Right atrium auricular region (tissue), 2 donors: ENCODE results near the gene VAV3. TPM values are rescaled to one million over a fixed set of nuclear protein-coding genes. Genes with fewer than 3 reads are reported as not detected.

Experiments
- DNase-seq: peaks from one replicate; pipeline ENCODE4 v3.0.0-alpha.2; 2019; ENCODE audit warnings: low spot score
- H3K27ac ChIP-seq, 2 donors: fragments of 200-600 bp; sonication (generic); 1 replicate in 1 of 2; 2 replicates in 1 of 2; pipeline ENCODE4 v1.5.1; 2016 to 2019
- H3K27me3 ChIP-seq, 2 donors: fragments of 200-600 bp; sonication (generic); one replicate each; pipeline versions ENCODE4 v1.5.1 to v1.6.0; 2017 to 2019
- H3K36me3 ChIP-seq: fragments of 200-600 bp; sonication (generic); one replicate; pipeline ENCODE4 v1.5.1; 2016
- H3K4me1 ChIP-seq, 2 donors: fragments of 200-600 bp; sonication (generic); one replicate each; pipeline versions ENCODE4 v1.5.1 to v1.6.0; 2017 to 2019
- H3K4me3 ChIP-seq, 2 donors: fragments of 200-600 bp; sonication (generic); 1 replicate in 1 of 2; 2 replicates in 1 of 2; pipeline ENCODE4 v1.5.1; 2017 to 2019; ENCODE audit warnings: mild to moderate bottlenecking in 1 of 2, moderate library complexity in 1 of 2
- H3K9me3 ChIP-seq, 2 donors: fragments of 200-600 bp; sonication (generic); one replicate each; pipeline ENCODE4 v1.5.1; 2019
- CTCF ChIP-seq, 2 donors: fragments of 200-600 bp; sonication (generic); IDR thresholded peaks; one replicate each; pipeline ENCODE4 v1.5.1; 2019; ENCODE audit warnings: antibody characterized with exemption in 2 of 2
- total RNA-seq, 2 donors: library from RNA; depleted of rRNA; stranded (reverse); fragments of >200 nt; gene quantifications; one replicate each; pipeline ENCODE4 v1.1.0, GENCODE V29; 2016

VAV3 gene
- total RNA-seq, 2 donors from 2014 or later, result 2.0 to 2.8 TPM

GRCh38 chr1:107622535-107622934 is 342.4 kb downstream of the VAV3 start:
- Histone ChIP-seq H3K27me3 (no peaks in the 10 kb centered on the region), H3K36me3 (no peaks in the 10 kb centered on the region), H3K4me3 (no peak overlapping the region), H3K27ac (no peak overlapping the region), H3K4me1 (no peaks in the 10 kb centered on the region), H3K9me3 (no peaks in the 10 kb centered on the region)
- TF ChIP-seq CTCF (IDR thresholded peaks at IDR 0.05), result no peak
- no peak for DNase-seq

DNA sequence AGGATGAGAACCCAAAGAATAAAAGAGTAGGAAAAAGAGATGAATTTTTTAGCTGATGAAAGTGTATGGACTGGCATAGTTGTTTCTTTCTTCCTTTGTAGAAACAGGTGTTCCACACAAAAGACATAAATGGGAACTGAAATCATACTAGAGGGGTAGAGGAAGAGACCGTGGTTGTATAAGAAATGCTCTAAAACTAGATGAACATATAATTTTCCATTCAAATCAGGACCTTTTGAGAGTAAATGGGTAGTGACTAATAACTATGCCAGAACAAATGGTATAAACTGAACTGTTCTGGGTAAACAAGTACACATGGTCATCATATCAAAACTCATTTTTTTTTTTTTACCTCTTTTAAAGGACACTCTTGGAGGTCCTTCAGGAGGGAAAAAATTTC is 344.2 kb downstream of the VAV3 start:
- DNase-seq, result no peak
- no peaks in the 10 kb centered on the region for H3K36me3 ChIP-seq
- H3K4me1 ChIP-seq, result no peaks in the 10 kb centered on the region
- no peak overlapping the region for H3K4me3 ChIP-seq
- no peak overlapping the region for H3K27ac ChIP-seq
- no peak for TF ChIP-seq CTCF (IDR thresholded peaks at IDR 0.05)
- H3K27me3 ChIP-seq, result no peaks in the 10 kb centered on the region
- H3K9me3 ChIP-seq, result peaks cover 0 to 6% of the 10 kb centered on the region in 2 donors

GRCh38 chr1:107618539-107618938 is 346.4 kb downstream of the VAV3 start:
- Histone ChIP-seq H3K27me3 (no peaks in the 10 kb centered on the region), H3K27ac (no peak overlapping the region), H3K4me1 (no peaks in the 10 kb centered on the region), H3K4me3 (no peak overlapping the region), H3K36me3 (no peaks in the 10 kb centered on the region), H3K9me3 (peaks cover 0 to 7% of the 10 kb centered on the region in 2 donors)
- no peak for DNase-seq
- no peak for TF ChIP-seq CTCF (IDR thresholded peaks at IDR 0.05)

GRCh38 chr1:107617921-107618320 is 347.1 kb downstream of the VAV3 start:
- H3K4me3 ChIP-seq, result no peak overlapping the region
- H3K4me1 ChIP-seq, result no peaks in the 10 kb centered on the region
- peaks cover 0 to 7% of the 10 kb centered on the region in 2 donors for H3K9me3 ChIP-seq
- no peak for DNase-seq
- TF ChIP-seq CTCF (IDR thresholded peaks at IDR 0.05), result no peak
- no peak overlapping the region for H3K27ac ChIP-seq
- no peaks in the 10 kb centered on the region for H3K27me3 ChIP-seq
- no peaks in the 10 kb centered on the region for H3K36me3 ChIP-seq

- no peaks in the 10 kb centered on the region for H3K4me1 ChIP-seq
- TF ChIP-seq CTCF (IDR thresholded peaks at IDR 0.05), result no peak
- no peak for DNase-seq
- H3K36me3 ChIP-seq, result no peaks in the 10 kb centered on the region
- H3K27me3 ChIP-seq, result no peaks in the 10 kb centered on the region
- peaks cover 0 to 11% of the 10 kb centered on the region in 2 donors for H3K9me3 ChIP-seq
- no peak overlapping the region for H3K4me3 ChIP-seq
- H3K27ac ChIP-seq, result no peak overlapping the region
Measured at GRCh38 chr1:107617456-107617855, 347.5 kb downstream of the VAV3 start.

DNA sequence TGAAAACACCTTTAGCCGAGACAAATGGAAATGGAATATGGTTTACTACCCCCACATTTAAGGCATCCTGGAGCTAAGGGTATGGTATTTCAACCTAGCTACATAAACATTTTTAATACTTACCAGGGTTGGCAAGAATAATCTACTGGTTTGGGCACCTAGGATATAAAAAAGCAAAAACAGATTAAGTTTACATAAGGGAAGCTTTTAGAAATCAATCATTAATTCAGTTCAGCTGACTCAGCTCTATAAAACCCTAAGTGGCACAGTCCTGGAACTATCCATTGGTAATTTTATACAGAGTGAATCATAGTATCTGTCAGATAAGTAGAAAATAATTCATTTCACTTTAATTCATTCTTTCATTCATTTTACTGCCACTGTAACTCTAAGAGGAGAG is 355.2 kb downstream of the VAV3 start:
- Histone ChIP-seq H3K4me3 (no peak overlapping the region), H3K36me3 (no peaks in the 10 kb centered on the region), H3K4me1 (no peaks in the 10 kb centered on the region), H3K27ac (no peak overlapping the region), H3K27me3 (no peaks in the 10 kb centered on the region), H3K9me3 (peaks cover 0 to 15% of the 10 kb centered on the region in 2 donors)
- no peak for TF ChIP-seq CTCF (IDR thresholded peaks at IDR 0.05)
- no peak for DNase-seq
